Neutrophil (primary cell): Measurements from ENCODE around the gene GUCY1B1.

ENCODE experiments used
- H3K27ac ChIP-seq: fragments of 200-600 bp; sonication (generic); 2 replicates; pipeline ENCODE4 v1.5.1; 2016; ENCODE audit warnings: mild to moderate bottlenecking, moderate library complexity
- H3K27me3 ChIP-seq: fragments of 200-600 bp; sonication (generic); 2 replicates; pipeline ENCODE4 v1.6.0; 2016; ENCODE audit warnings: mild to moderate bottlenecking
- H3K36me3 ChIP-seq: fragments of 200-600 bp; sonication (generic); 2 replicates; pipeline ENCODE4 v1.5.1; 2017
- H3K4me1 ChIP-seq, 2 experiments: fragments of 200-600 bp in 1 of 2; sonication (generic) in 1 of 2; 1 replicate in 1 of 2; 2 replicates in 1 of 2; pipeline versions ENCODE4 v1.5.1 to v1.6.1; 2013 to 2016; ENCODE audit warnings: low read depth in 1 of 2, low read length in 1 of 2, mild to moderate bottlenecking in 1 of 2, moderate library complexity in 1 of 2; ENCODE audit not compliant: control insufficient read depth in 1 of 2, insufficient read depth in 1 of 2
- H3K4me3 ChIP-seq, 2 experiments: fragments of 200-600 bp in 1 of 2; sonication (generic) in 1 of 2; 1 replicate in 1 of 2; 2 replicates in 1 of 2; pipeline ENCODE4 v1.5.1; 2013 to 2016; ENCODE audit warnings: low read depth in 1 of 2, low read length in 1 of 2, mild to moderate bottlenecking in 1 of 2, moderate library complexity in 1 of 2
- H3K9me3 ChIP-seq: fragments of 200-600 bp; sonication (generic); 2 replicates; pipeline ENCODE4 v1.5.1; 2016
- TF ChIP-seq, protein P1 (sequence below): fragments of 200-600 bp; sonication (generic); IDR thresholded peaks from 2 replicates; pipeline ENCODE4 v1.5.1; 2016; ENCODE audit warnings: antibody characterized with exemption

Gene GUCY1B1

GRCh38 chr4:155842080-155842479, 83.3 kb downstream of the GUCY1B1 start:
- Histone ChIP-seq H3K4me3 (no peak overlapping the region), H3K9me3 (no peaks in the 10 kb centered on the region), H3K36me3 (no peaks in the 10 kb centered on the region), H3K27ac (no peak overlapping the region), H3K27me3 (no peaks in the 10 kb centered on the region), H3K4me1 (no peaks in the 10 kb centered on the region)
- TF ChIP-seq, protein P1, sequence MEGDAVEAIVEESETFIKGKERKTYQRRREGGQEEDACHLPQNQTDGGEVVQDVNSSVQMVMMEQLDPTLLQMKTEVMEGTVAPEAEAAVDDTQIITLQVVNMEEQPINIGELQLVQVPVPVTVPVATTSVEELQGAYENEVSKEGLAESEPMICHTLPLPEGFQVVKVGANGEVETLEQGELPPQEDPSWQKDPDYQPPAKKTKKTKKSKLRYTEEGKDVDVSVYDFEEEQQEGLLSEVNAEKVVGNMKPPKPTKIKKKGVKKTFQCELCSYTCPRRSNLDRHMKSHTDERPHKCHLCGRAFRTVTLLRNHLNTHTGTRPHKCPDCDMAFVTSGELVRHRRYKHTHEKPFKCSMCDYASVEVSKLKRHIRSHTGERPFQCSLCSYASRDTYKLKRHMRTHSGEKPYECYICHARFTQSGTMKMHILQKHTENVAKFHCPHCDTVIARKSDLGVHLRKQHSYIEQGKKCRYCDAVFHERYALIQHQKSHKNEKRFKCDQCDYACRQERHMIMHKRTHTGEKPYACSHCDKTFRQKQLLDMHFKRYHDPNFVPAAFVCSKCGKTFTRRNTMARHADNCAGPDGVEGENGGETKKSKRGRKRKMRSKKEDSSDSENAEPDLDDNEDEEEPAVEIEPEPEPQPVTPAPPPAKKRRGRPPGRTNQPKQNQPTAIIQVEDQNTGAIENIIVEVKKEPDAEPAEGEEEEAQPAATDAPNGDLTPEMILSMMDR, result no peak

- no peaks in the 10 kb centered on the region for H3K27me3 ChIP-seq
- no peaks in the 10 kb centered on the region for H3K9me3 ChIP-seq
- no peaks in the 10 kb centered on the region for H3K36me3 ChIP-seq
- H3K4me1 ChIP-seq, result no peaks in the 10 kb centered on the region
- TF ChIP-seq, protein P1, result no peak
- no peak overlapping the region for H3K27ac ChIP-seq
- H3K4me3 ChIP-seq, result no peak overlapping the region
These were observed 88.1 kb downstream of the GUCY1B1 start for GRCh38 chr4:155846929-155847328.

DNA sequence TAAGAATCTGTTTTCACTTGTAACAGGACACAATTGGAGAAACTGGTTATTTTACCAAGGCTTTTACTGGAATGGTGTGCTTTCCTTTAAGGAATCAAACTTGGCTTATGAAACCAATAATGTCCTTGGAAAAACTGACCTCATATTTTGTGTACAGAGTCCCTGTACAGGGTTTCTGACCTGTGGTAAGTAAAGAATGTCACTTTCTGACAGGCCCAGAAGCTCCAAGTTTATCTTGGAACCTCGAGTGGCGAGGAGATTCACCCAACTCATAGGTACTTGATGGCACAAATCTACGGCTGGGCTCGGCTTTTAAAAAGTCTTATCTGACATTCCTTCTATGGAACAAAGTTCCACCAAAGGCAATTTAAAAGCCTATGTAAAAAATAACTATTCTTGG, 90.2 kb downstream of the GUCY1B1 start:
- Histone ChIP-seq H3K4me1 (no peaks in the 10 kb centered on the region), H3K4me3 (no peak overlapping the region), H3K36me3 (no peaks in the 10 kb centered on the region), H3K27ac (no peak overlapping the region), H3K27me3 (no peaks in the 10 kb centered on the region), H3K9me3 (no peaks in the 10 kb centered on the region)
- TF ChIP-seq, protein P1, result no peak

DNA sequence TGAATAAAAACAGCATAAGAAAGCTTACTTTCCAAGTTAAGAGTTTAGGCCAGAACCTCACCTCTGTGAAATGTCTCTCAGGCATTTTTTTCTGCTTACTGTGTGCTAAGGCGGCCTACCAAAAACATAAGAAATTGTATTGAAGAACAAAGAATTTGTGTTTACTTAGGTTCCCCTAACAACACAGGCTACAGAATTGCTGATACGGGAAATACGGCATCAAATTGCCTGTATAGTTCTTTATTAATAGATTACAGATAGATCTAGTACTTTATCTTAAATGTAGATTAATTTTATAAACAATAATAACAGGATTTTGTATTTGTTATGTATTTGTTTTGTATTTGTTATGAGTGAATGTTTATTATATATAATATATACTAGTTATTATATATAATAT, 94.4 kb downstream of the GUCY1B1 start:
- Histone ChIP-seq H3K9me3 (no peaks in the 10 kb centered on the region), H3K4me1 (no peaks in the 10 kb centered on the region), H3K27ac (no peak overlapping the region), H3K36me3 (no peaks in the 10 kb centered on the region), H3K4me3 (no peak overlapping the region), H3K27me3 (no peaks in the 10 kb centered on the region)
- TF ChIP-seq, protein P1, result no peak

DNA sequence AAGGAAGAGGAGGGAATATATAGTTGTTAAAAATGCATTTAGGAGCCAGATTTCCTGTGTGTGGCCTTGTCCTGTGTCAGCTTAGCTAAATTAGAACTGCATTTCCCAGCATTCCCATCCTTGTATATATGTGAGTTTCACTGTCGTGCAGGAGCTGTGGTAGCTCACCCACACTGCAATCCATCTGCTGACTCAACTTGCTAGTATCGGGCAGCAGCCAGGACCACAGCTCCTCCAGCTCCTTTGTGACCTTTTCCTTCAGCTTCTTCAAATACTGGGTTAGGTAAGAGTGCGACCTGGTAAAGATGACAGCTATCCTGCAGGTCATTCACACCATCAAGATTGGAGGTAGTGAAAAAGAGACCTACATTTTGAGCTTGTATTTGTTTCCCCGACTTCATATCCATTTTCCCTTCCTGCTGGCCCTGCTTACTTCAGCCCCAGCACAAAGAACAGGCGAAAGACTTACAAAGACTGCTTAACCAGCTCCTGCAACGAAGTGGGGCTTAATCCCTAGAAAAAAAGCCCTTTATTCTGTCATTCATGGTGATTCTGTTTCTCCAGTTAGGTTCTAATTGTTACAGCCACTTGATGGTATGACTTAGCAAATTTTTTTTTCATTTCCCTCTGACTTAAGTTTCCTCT, 95.9 kb downstream of the GUCY1B1 start:
- no peaks in the 10 kb centered on the region for H3K4me1 ChIP-seq
- H3K36me3 ChIP-seq, result no peaks in the 10 kb centered on the region
- H3K9me3 ChIP-seq, result no peaks in the 10 kb centered on the region
- TF ChIP-seq, protein P1, result no peak
- H3K4me3 ChIP-seq, result no peak overlapping the region
- no peak overlapping the region for H3K27ac ChIP-seq
- H3K27me3 ChIP-seq, result no peaks in the 10 kb centered on the region
